Neuronal stem cell (in vitro differentiated cells): ENCODE measurements around the gene FERMT3.

Experiments
- DNase-seq: peaks from one replicate; pipeline ENCODE4 v3.0.0-alpha.2; 2013; ENCODE audit warnings: low spot score
- H2AFZ ChIP-seq: one replicate; pipeline ENCODE4 v1.6.1; 2013; ENCODE audit warnings: mild to moderate bottlenecking, low read length, inconsistent platforms
- H2AK5ac ChIP-seq: 2 replicates; pipeline ENCODE4 v1.6.1; 2013; ENCODE audit warnings: low read depth, mild to moderate bottlenecking, inconsistent platforms, low read length, moderate library complexity, mixed read lengths
- H2BK120ac ChIP-seq: 2 replicates; pipeline ENCODE4 v1.6.1; 2013; ENCODE audit warnings: low read depth, mild to moderate bottlenecking, inconsistent platforms, low read length, moderate library complexity, mixed read lengths
- H2BK12ac ChIP-seq: one replicate; pipeline ENCODE4 v1.6.1; 2013; ENCODE audit warnings: low read length, inconsistent platforms
- H2BK15ac ChIP-seq: 2 replicates; pipeline ENCODE4 v1.6.1; 2013; ENCODE audit warnings: mild to moderate bottlenecking, low read length, inconsistent platforms, mixed read lengths
- H2BK5ac ChIP-seq: one replicate; pipeline ENCODE4 v1.6.1; 2013; ENCODE audit warnings: inconsistent platforms, mild to moderate bottlenecking, low read length, moderate library complexity
- H3K14ac ChIP-seq: one replicate; pipeline ENCODE4 v1.6.1; 2013; ENCODE audit warnings: low read length, inconsistent platforms
- H3K18ac ChIP-seq: 2 replicates; pipeline ENCODE4 v1.6.1; 2013; ENCODE audit warnings: low read length, inconsistent platforms
- H3K23ac ChIP-seq: 2 replicates; pipeline ENCODE4 v1.6.1; 2013; ENCODE audit warnings: low read depth, mild to moderate bottlenecking, mixed read lengths, low read length, inconsistent platforms; ENCODE audit not compliant: poor library complexity
- H3K27ac ChIP-seq: replicated peaks from 3 replicates; pipeline ENCODE4 v1.5.1; 2013; ENCODE audit warnings: low read length, inconsistent platforms
- H3K27me3 ChIP-seq, 3 experiments: 2 replicates each; pipeline ENCODE4 v1.6.1; 2013; ENCODE audit warnings: low read length in 3 of 3, mild to moderate bottlenecking in 2 of 3, inconsistent platforms in 1 of 3, low read depth in 1 of 3, mixed read lengths in 1 of 3, moderate library complexity in 1 of 3; ENCODE audit not compliant: control insufficient read depth in 3 of 3, insufficient read depth in 3 of 3
- H3K36me3 ChIP-seq, 2 donors: replicated peaks in 1 of 2; 2 replicates each; pipeline ENCODE4 v1.6.1; 2013; ENCODE audit warnings: low read length in 2 of 2; ENCODE audit not compliant: control insufficient read depth in 2 of 2, insufficient read depth in 2 of 2
- H3K4ac ChIP-seq: 2 replicates; pipeline ENCODE4 v1.6.1; 2013; ENCODE audit warnings: inconsistent platforms, mild to moderate bottlenecking, low read length, moderate library complexity
- H3K4me1 ChIP-seq, 2 donors: 1 replicate in 1 of 2; 2 replicates in 1 of 2; pipeline ENCODE4 v1.6.1; 2013; ENCODE audit warnings: low read length in 2 of 2, low read depth in 1 of 2; ENCODE audit not compliant: control insufficient read depth in 2 of 2, insufficient read depth in 1 of 2
- H3K4me2 ChIP-seq: one replicate; pipeline ENCODE4 v1.6.1; 2013; ENCODE audit warnings: mild to moderate bottlenecking, low read length, inconsistent platforms; ENCODE audit not compliant: insufficient read depth, poor library complexity, severe bottlenecking
- H3K4me3 ChIP-seq, 2 donors: 2 replicates each; pipeline ENCODE4 v1.5.1; 2013; ENCODE audit warnings: low read length in 2 of 2, mild to moderate bottlenecking in 2 of 2, inconsistent platforms in 1 of 2, moderate library complexity in 1 of 2
- H3K79me1 ChIP-seq: one replicate; pipeline ENCODE4 v1.6.1; 2013; ENCODE audit warnings: low read depth, mild to moderate bottlenecking, inconsistent platforms, low read length, moderate library complexity
- H3K9ac ChIP-seq: one replicate; pipeline ENCODE4 v1.6.1; 2013; ENCODE audit warnings: mild to moderate bottlenecking, low read depth, low read length, inconsistent platforms; ENCODE audit not compliant: poor library complexity
- H3K9me3 ChIP-seq, 2 donors: replicated peaks in 1 of 2; 2 replicates each; pipeline versions ENCODE3 to v1.6.1; 2013; ENCODE audit warnings: low read length in 2 of 2, mild to moderate bottlenecking in 2 of 2, inconsistent platforms in 1 of 2, low read depth in 1 of 2, mixed read lengths in 1 of 2, moderate library complexity in 1 of 2; ENCODE audit not compliant: control insufficient read depth in 2 of 2, insufficient read depth in 1 of 2
- H4K8ac ChIP-seq: one replicate; pipeline ENCODE4 v1.6.1; 2013; ENCODE audit warnings: low read depth, mild to moderate bottlenecking, inconsistent platforms, low read length, moderate library complexity
- H4K91ac ChIP-seq: one replicate; pipeline ENCODE4 v1.6.1; 2013; ENCODE audit warnings: low read length, low read depth, mild to moderate bottlenecking, inconsistent platforms; ENCODE audit not compliant: poor library complexity
- WGBS, 2 donors: extraction: QIAGEN DNeasy Blood & Tissue Kit; methylation state at CpG; one replicate each; pipeline ENCODE4 v1.1.7; 2013; ENCODE audit warnings: missing lambda C conversion rate in 2 of 2, mixed read lengths in 1 of 2; ENCODE audit not compliant: insufficient read length in 2 of 2, insufficient replicate concordance in 1 of 2; ENCODE audit errors: extremely low coverage in 2 of 2; 5-methylcytosine and 5-hydroxymethylcytosine counted together

FERMT3 gene

GRCh38 chr11:64268025-64268892, 61.7 kb downstream of the FERMT3 start:
- peak overlapping the region; percentile 63 to 86 for H3K4me3 ChIP-seq

GRCh38 chr11:64268893-64269539, 62.5 kb downstream of the FERMT3 start:
- DNase-seq = no peak
- peak overlapping the region; percentile 96 for H2AK5ac ChIP-seq
- peaks cover 4% of the 10 kb centered on the region for H3K79me1 ChIP-seq
- WGBS, 2 donors = no CpG with 5 or more reads among the region's 34 CpGs
- peaks cover 15 to 32% of the 10 kb centered on the region in 2 donors for H3K36me3 ChIP-seq
- H3K9me3 ChIP-seq = no peaks in the 10 kb centered on the region
- H3K18ac ChIP-seq = peak overlapping the region; percentile 96
- H2AFZ ChIP-seq = peak overlapping the region; percentile 94
- H3K4me1 ChIP-seq = peaks cover 9 to 19% of the 10 kb centered on the region in 2 donors
- peak overlapping the region; percentile 92 for H2BK15ac ChIP-seq
- H3K4me3 ChIP-seq = peak overlapping the region; percentile 63 to 86
- H3K14ac ChIP-seq = peak overlapping the region; percentile 94
- H4K91ac ChIP-seq = no peak overlapping the region
- H3K27me3 ChIP-seq = no peaks in the 10 kb centered on the region
- no peak overlapping the region for H4K8ac ChIP-seq
- peak overlapping the region; percentile 96 for H3K9ac ChIP-seq
- no peak overlapping the region for H2BK12ac ChIP-seq
- H3K4ac ChIP-seq = peak overlapping the region; percentile 84
- H3K23ac ChIP-seq = peak overlapping the region; percentile 100
- peak overlapping the region; percentile 96 for H3K27ac ChIP-seq
- H3K4me2 ChIP-seq = peak overlapping the region; percentile 98
- peak overlapping the region; percentile 82 for H2BK5ac ChIP-seq
- peak overlapping the region; percentile 17 for H2BK120ac ChIP-seq

More at GRCh38 chr11:64268025-64268892, 61.7 kb downstream of the FERMT3 start:
- H2AFZ ChIP-seq = no peak overlapping the region
- no peak overlapping the region for H4K8ac ChIP-seq
- H3K27me3 ChIP-seq = no peaks in the 10 kb centered on the region
- H3K4me2 ChIP-seq = peak overlapping the region; percentile 98
- peaks cover 17 to 38% of the 10 kb centered on the region in 2 donors for H3K36me3 ChIP-seq
- no peak overlapping the region for H4K91ac ChIP-seq
- no peak overlapping the region for H3K4ac ChIP-seq
- no peaks in the 10 kb centered on the region for H3K9me3 ChIP-seq
- H3K79me1 ChIP-seq = peaks cover 3% of the 10 kb centered on the region
- peak overlapping the region; percentile 72 for H3K9ac ChIP-seq
- peak overlapping the region; percentile 100 for H3K23ac ChIP-seq
- H3K14ac ChIP-seq = no peak overlapping the region
- peaks cover 13 to 19% of the 10 kb centered on the region in 2 donors for H3K4me1 ChIP-seq
- peak overlapping the region; percentile 53 for H2AK5ac ChIP-seq
- peak overlapping the region; percentile 96 for H3K27ac ChIP-seq
- peak overlapping the region; percentile 3 for H3K18ac ChIP-seq
- no peak for DNase-seq
- no peak overlapping the region for H2BK120ac ChIP-seq
- H2BK5ac ChIP-seq = peak overlapping the region; percentile 48
- H2BK12ac ChIP-seq = peak overlapping the region; percentile 22
- no CpG with 5 or more reads among the region's 23 CpGs for WGBS, 2 donors
- no peak overlapping the region for H2BK15ac ChIP-seq

- Histone ChIP-seq H3K4me2 (peak overlapping the region; percentile 98), H3K79me1 (peaks cover 5% of the 10 kb centered on the region), H3K4me3 (peak overlapping the region; percentile 84 to 88), H3K4me1 (peaks cover 9 to 19% of the 10 kb centered on the region in 2 donors), H2AFZ (peak overlapping the region; percentile 94), H2BK15ac (peak overlapping the region; percentile 92), H3K27me3 (no peaks in the 10 kb centered on the region), H3K4ac (peak overlapping the region; percentile 84), H2BK12ac (no peak overlapping the region), H2BK5ac (peak overlapping the region; percentile 82), H3K14ac (peak overlapping the region; percentile 94), H3K9me3 (no peaks in the 10 kb centered on the region), H4K8ac (no peak overlapping the region), H3K18ac (peak overlapping the region; percentile 96), H3K23ac (peak overlapping the region; percentile 100), H3K36me3 (peaks cover 14 to 26% of the 10 kb centered on the region in 2 donors), H3K27ac (peak overlapping the region; percentile 96), H2AK5ac (peak overlapping the region; percentile 96), H4K91ac (no peak overlapping the region), H2BK120ac (peak overlapping the region; percentile 17), H3K9ac (peak overlapping the region; percentile 96)
- WGBS, 2 donors = no CpG with 5 or more reads among the region's 58 CpGs
- peak; percentile 99 for DNase-seq
These were observed 63.2 kb downstream of the FERMT3 start for GRCh38 chr11:64269540-64270220.
